Right lobe of liver (tissue), 6 donors: ENCODE data around the gene MCF2L2. TPM values are rescaled to one million over a fixed set of nuclear protein-coding genes. Genes with fewer than 3 reads are reported as not detected.

ENCODE experiments used
- ATAC-seq, 4 donors: fragments of 200-7000 bp; cut with Tn5 transposase; one replicate each; pipeline ENCODE4 v1.9.1; 2020; ENCODE audit warnings: mild to moderate bottlenecking in 4 of 4, moderate library complexity in 4 of 4
- DNase-seq, 3 donors: peaks; one replicate each; pipeline ENCODE4 v3.0.0-alpha.2; 2020
- H3K27ac ChIP-seq, 3 donors: fragments of 200-600 bp; one replicate each; pipeline ENCODE4 v1.8.0; 2022
- H3K27me3 ChIP-seq, 2 donors: fragments of 200-600 bp; one replicate each; pipeline ENCODE4 v1.8.0; 2022
- H3K36me3 ChIP-seq, 4 donors: fragments of 200-600 bp; sonication (generic) in 1 of 4; one replicate each; pipeline versions ENCODE4 v1.5.1 to v1.8.0; 2017 to 2022; ENCODE audit warnings: control low read depth in 1 of 4
- H3K4me1 ChIP-seq, 4 donors: fragments of 200-600 bp; sonication (generic) in 1 of 4; one replicate each; pipeline versions ENCODE4 v1.5.1 to v1.8.0; 2017 to 2022; ENCODE audit warnings: control low read depth in 1 of 4
- H3K4me3 ChIP-seq, 3 donors: fragments of 200-600 bp; one replicate each; pipeline ENCODE4 v1.8.0; 2022
- H3K9me3 ChIP-seq, 4 donors: fragments of 200-600 bp; sonication (generic) in 1 of 4; one replicate each; pipeline versions ENCODE4 v1.5.1 to v1.8.0; 2017 to 2022; ENCODE audit warnings: control low read depth in 1 of 4
- CTCF ChIP-seq, 4 donors: fragments of 200-600 bp in 3 of 4; fragments of 450-650 bp in 1 of 4; IDR thresholded peaks; one replicate each; pipeline versions ENCODE4 v1.5.1 to v1.8.0; 2016 to 2022; ENCODE audit warnings: antibody characterized with exemption in 4 of 4, mild to moderate bottlenecking in 2 of 4
- POLR2A ChIP-seq: fragments of 450-650 bp; IDR thresholded peaks from one replicate; pipeline ENCODE4 v1.6.1; 2017; ENCODE audit warnings: antibody characterized with exemption, mild to moderate bottlenecking
- WGBS: methylation state at CpG from one replicate; pipeline ENCODE4 v1.1.6; 2018; ENCODE audit warnings: low coverage, low lambda C conversion rate; ENCODE audit not compliant: insufficient coverage; ENCODE audit errors: missing lambda C conversion rate; 5-methylcytosine and 5-hydroxymethylcytosine counted together
- intact Hi-C, 2 donors: fragments of 100-400 bp; cut with DNase I; formaldehyde crosslinking; loops; one replicate each; pipeline versions ENCODE4 v1.11.2 to v1.14.1; 2022
- total RNA-seq, 6 experiments: library from RNA; depleted of rRNA in 2 of 6; stranded (reverse); fragments of >200 nt in 2 of 6; fragmentation: NEBNext Ultra II Directional in 3 of 6; extraction: Animal tissue kit (Norgen Biotek cat#: 25700) in 3 of 6; gene quantifications; one replicate each; pipeline versions ENCODE4 v1.1.0 to v1.2.4, GENCODE V29; 2016 to 2023
- donor health status: DM: no; HTN: yes; CAD: no.
- donor health status: DM: no; HTN: no; CAD: no.
- donor health status: DM: no; HTN: no; CAD: no.
- donor health status: DM: no; HTN: yes; CAD: no.
- donor health status: DM: no; HTN: yes; CAD: no.

MCF2L2 gene
- total RNA-seq, 6 experiments from 2014 or later, result 0.07 to 0.19 (median 0.17) TPM; not detected in 1

- no peaks in the 10 kb centered on the region for H3K4me1 ChIP-seq
- no peak overlapping the region for H3K27ac ChIP-seq
- H3K4me3 ChIP-seq, result no peak overlapping the region
- intact Hi-C loops, result loop anchor here in 1 of 2 donors (5.0 kb wide), 1 partner anchor 187 kb away; no protein-coding TSS in a partner anchor
- H3K36me3 ChIP-seq, result no peaks in the 10 kb centered on the region
- DNase-seq (no peak), ATAC-seq (no peak)
- H3K9me3 ChIP-seq, result no peaks in the 10 kb centered on the region
- 51% methylated on average over 2 of the region's 3 CpGs for WGBS
- TF ChIP-seq CTCF (IDR thresholded peaks at IDR 0.05), result no peak
- no peak for TF ChIP-seq POLR2A
- no peaks in the 10 kb centered on the region for H3K27me3 ChIP-seq
Measured at GRCh38 chr3:183378951-183379350, 49.5 kb downstream of the MCF2L2 start.

GRCh38 chr3:183378545-183378944 lies 49.9 kb downstream of the MCF2L2 start:
- TF ChIP-seq CTCF (IDR thresholded peaks at IDR 0.05) (no peak), POLR2A (no peak)
- Histone ChIP-seq H3K4me3 (no peak overlapping the region), H3K9me3 (no peaks in the 10 kb centered on the region), H3K4me1 (no peaks in the 10 kb centered on the region), H3K36me3 (no peaks in the 10 kb centered on the region), H3K27ac (no peak overlapping the region), H3K27me3 (no peaks in the 10 kb centered on the region)
- intact Hi-C loops, result loop anchor here in 1 of 2 donors (5.0 kb wide), 1 partner anchor 186 kb away; no protein-coding TSS in a partner anchor
- DNase-seq, result no peak
- 88% methylated on average over 12 of the region's 12 CpGs for WGBS
- no peak for ATAC-seq

GRCh38 chr3:183378008-183378407 lies 50.4 kb downstream of the MCF2L2 start:
- TF ChIP-seq CTCF (IDR thresholded peaks at IDR 0.05) (no peak), POLR2A (no peak)
- ATAC-seq (no peak), DNase-seq (no peak)
- no peaks in the 10 kb centered on the region for H3K9me3 ChIP-seq
- H3K4me1 ChIP-seq, result no peaks in the 10 kb centered on the region
- 83% methylated on average over 1 of the region's 3 CpGs for WGBS
- H3K27ac ChIP-seq, result no peak overlapping the region
- intact Hi-C loops, result loop anchor here in 1 of 2 donors (5.0 kb wide), 1 partner anchor 186 kb away; no protein-coding TSS in a partner anchor
- H3K4me3 ChIP-seq, result no peak overlapping the region
- H3K36me3 ChIP-seq, result no peaks in the 10 kb centered on the region
- no peaks in the 10 kb centered on the region for H3K27me3 ChIP-seq

- DNase-seq, result no peak
- 52% methylated on average over 5 of the region's 7 CpGs for WGBS
- no peak for ATAC-seq
- TF ChIP-seq CTCF (IDR thresholded peaks at IDR 0.05), result no peak
- TF ChIP-seq POLR2A, result no peak
- H3K9me3 ChIP-seq, result no peaks in the 10 kb centered on the region
- no peak overlapping the region for H3K4me3 ChIP-seq
- H3K27ac ChIP-seq, result no peak overlapping the region
- H3K36me3 ChIP-seq, result no peaks in the 10 kb centered on the region
- no peaks in the 10 kb centered on the region for H3K27me3 ChIP-seq
- intact Hi-C loops, result loop anchor here in 1 of 2 donors (5.0 kb wide), 1 partner anchor 185 kb away; no protein-coding TSS in a partner anchor
- no peaks in the 10 kb centered on the region for H3K4me1 ChIP-seq
Measured at GRCh38 chr3:183377307-183377959, 51.0 kb downstream of the MCF2L2 start.
